HG03066 (cell line): ENCODE data around the gene CADM2.
"Not testable (repeated sequence)": the region's sequence is repeated elsewhere in the genome, so short reads cannot be mapped to it uniquely, and the experiment has no call there.

Source experiments
- ATAC-seq: cut with Tn5 transposase; IDR thresholded peaks from one replicate; pipeline ENCODE4 v1.9.1; 2021; ENCODE audit warnings: low read depth; ENCODE audit not compliant: unreplicated experiment

The CADM2 gene

GRCh38 chr3:84958495-84959469 is at the start of gene CADM2:
CADM2 (plus strand) TSS chr3:84958989.
- peak; percentile 94 for ATAC-seq

DNA sequence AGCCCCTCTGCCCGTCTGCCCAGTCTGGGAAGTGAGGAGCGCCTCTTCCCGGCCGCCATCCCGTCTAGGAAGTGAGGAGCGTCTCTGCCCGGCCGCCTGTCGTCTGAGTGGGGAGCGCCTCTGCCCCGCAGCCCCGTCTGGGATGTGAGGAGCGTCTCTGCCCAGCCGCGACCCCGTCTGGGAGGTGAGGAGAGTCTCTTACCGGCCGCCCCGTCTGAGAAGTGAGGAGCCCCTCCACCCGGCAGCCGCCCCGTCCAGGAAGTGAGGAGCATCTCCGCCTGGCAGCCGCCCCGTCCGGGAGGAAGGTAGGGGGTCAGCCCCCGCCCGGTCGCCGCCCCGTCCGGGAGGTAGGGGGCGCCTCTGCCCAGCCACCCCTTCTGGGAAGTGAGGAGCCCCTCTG is 40.2 kb upstream of the CADM2 start:
- ATAC-seq, result not testable (repeated sequence)

GRCh38 chr3:84922682-84923081 is 36.1 kb upstream of the CADM2 start:
- ATAC-seq, result no peak

DNA sequence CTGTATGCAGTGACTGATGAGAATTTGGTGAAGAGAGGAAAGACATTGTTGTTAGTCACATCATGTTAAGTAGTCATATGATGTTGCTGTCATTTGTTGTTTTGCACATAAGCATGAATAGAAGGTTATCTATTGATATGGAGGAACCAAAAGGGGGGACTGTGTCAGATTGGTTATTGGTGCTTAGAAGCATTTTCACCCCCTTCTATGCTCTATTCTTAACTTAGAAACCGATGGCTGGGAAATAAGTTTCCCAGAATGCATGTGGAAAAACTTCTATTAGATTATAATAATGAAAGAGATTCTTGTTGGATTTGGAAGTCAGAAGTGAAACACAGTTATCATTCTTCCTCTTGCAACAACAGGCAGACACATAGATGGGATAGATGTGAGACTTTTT is 33.2 kb upstream of the CADM2 start:
- no peak for ATAC-seq

- ATAC-seq, result no peak
Observed at GRCh38 chr3:84943379-84943778, 15.4 kb upstream of the CADM2 start.

- ATAC-seq, result no peak
Observed at GRCh38 chr3:84946240-84946639, 12.5 kb upstream of the CADM2 start.

DNA sequence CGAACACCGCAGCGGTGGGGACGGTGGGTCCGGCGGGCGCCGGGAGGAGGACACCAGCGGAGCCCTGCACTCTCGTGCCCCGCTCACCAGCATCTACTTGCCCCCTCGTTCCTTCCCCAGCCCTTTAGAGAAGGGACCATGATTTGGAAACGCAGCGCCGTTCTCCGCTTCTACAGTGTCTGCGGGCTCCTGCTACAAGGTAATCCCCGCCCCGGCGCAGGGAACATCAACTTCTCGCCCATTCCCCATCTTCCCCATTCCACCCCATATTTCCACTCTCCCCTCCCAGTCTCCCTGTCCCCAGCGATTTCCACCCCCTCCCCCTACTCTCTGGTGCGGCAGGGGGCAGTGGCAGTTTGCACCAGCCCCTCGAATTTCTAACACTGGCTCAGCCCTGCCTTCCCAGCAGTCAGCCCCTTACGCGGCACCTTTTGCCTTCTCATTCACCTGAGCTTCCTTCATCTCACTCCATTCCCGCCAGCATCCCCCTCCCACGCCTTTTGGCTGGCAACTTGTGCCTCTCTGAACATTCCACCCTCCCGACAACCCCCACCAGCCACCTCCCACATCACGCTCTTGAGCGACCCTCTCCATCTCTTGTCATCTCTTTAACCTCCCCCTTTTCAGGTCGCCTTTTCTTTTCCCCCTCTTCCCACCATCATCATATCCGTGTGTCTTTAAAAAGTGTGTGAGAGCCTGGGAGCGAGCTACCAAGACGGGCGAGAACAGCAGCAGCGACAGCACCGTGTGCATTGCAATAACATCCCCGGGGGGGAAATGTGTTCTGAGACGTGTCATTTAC is 882 bp downstream of the CADM2 start:
- no peak for ATAC-seq

DNA sequence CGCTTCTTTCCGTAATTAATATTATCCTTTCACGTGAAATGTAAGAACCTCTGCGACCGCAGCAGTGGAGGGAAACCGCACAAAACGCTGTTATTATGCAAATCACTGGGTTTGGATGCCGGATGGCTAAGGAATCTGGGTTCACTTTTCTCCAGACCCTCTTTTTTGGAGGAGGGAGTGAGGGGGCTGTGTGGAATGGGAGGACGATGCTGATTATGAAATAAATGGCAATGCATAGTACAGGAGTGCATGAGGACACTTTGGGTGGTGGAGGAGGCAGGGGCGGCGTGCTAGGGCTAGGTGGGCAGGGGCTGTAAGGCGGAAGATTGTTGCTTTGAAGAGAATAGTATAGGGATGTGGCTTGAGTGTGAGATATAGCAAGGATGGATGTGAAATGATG is 1.8 kb downstream of the CADM2 start:
- ATAC-seq, result no peak

DNA sequence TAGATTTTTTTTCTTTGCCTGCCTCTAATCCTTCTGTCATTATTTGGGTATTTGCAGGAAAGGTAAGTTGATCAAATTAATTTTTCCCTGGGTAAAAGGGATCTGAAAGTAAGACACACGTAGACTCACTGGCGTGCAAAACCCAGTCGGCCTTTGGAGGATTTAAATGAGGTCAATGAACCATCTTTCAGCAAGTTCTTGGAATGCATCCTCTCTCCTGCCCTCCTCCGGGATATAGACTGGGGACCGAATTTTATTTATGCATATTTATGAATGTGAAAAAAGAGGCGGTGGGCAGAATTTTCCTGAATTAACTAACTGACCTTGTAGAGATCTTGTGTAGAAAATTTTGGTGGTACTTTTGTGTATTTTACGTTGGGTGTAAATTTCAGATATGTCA is 2.2 kb downstream of the CADM2 start:
- no peak for ATAC-seq

- ATAC-seq, result no peak
Observed at GRCh38 chr3:84961521-84962255, 2.9 kb downstream of the CADM2 start.

DNA sequence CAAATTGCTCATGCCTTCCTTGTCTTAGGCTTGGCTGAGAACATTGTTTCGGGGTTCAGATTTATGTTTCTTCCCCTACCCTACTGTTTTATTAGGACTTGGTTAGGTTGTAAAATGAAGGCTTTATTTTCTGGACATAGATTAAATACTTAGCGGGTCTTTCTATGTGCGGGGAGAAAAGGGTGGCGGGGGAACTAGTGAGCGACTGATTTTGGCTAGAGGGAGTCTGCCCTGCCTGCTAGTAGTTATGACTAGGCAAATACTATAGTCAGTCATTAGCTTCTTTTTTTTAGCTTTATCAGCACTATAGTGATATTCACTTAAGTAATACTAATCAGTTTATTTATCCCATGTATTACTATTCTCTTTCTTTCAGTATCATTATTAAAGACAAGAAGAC is 3.6 kb downstream of the CADM2 start:
- no peak for ATAC-seq

DNA sequence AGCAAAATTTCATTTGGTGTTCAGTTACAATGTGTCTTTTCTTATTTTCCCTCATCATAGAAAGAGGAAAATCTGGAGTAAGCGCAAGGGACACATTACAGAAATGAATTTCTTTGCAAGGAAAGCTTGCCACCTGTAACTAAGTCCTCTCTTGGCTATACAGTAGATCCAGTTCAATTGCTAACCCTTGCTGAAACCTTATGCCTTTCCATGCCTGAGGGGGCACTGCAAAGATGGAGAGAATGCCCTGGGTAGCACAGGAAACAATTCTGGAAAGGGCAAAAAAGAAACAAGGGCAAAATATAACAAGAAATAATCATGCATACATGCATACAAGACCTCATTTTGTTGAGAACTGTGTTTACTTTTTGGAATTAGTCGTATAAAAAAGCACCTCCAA is 4.3 kb downstream of the CADM2 start:
- no peak for ATAC-seq

DNA sequence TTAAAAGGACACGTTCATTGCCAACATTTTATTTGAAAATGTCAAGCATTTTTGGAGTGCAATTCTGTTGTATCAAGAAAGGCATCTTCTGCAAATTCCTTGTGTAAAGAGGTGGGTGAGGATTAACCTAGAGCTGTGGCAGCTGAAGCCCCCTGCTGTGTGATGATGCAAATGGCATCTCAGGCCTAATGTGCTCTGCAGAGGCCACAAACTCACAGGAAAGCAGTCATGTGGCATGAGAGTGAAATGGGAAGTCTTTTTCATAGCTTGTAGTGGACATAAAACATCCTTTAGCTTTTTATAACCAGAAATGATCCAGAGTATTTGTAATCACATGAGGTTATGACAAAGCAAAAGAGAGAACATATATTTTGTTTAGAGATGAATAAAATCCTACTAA is 6.4 kb downstream of the CADM2 start:
- ATAC-seq, result no peak

DNA sequence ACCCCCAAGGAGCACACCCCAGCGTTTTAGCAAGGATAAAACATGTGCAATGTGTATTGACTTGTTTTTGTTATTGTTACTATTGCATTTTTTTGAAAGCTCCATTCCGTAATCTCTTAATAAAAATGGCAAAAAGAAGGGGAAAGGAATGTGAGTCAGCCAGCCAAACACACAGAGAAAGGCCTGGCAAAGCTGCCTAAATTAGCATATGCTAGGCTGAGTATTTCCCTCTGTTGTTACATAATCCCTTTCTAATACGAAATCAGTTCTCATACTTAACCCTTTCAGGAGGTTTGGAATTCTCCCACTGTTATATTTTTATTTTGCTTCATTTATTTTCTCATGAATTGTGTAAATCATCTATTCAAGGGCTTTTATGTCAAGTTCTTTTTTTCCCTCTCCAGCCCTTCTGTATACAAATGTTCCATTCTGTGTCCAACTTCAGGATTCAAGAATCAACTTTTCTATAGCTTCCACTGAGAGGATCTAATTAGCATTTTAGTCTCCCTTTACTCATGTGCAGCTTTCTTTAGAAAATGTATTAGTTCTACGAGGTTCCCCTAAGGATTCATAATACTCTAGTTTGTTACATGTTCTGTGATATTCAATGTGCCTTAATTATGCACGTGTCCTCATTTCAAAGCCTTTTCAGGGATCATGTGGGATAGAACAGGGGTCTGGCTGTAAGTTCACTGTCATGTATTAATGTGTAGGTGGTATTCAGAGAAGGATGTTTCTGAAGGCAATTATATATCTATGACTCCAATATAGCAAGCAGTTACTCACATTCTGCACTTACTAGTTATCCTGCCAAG is 9.2 kb downstream of the CADM2 start:
- ATAC-seq, result no peak

- ATAC-seq, result no peak
Observed at GRCh38 chr3:84968701-84969235, 10.0 kb downstream of the CADM2 start.

GRCh38 chr3:84974347-84974746 is 15.6 kb downstream of the CADM2 start:
- no peak for ATAC-seq

DNA sequence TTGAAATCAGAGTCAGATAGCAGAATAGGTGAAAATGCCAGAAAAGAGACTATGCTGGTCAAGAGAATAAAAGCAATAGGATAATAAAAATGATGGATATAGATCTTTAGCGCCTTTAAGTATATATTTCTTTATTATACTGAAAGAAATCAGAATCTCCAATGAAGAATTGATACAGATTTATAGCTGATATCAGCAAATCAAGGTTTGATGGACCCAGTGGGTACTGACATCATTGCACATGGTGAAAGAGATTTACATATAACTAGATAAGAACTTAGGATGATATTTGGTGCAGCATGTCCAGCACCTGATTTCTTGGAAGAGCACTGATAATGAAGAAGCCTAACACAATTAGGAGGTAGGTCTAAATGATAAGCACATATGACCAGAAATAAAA is 18.2 kb downstream of the CADM2 start:
- ATAC-seq, result no peak

DNA sequence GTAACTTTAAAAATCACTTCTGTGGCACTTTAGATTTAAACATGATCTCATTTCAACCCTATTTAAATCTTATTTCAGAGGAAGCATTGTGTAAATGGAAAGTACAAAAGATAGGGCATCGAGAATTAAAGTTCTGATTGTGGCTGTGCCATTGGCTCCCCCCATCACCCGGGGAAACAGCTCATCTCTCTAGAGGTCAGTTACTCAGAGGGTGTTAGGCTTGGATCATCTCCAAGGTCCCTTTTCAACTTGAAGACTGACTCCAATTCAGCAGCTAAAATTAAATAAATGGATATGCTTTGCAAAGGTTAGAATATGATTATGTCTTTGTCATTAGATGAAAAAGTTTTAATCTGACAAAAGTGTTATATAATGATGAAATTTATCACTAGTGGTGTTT is 20.1 kb downstream of the CADM2 start:
- ATAC-seq, result no peak

DNA sequence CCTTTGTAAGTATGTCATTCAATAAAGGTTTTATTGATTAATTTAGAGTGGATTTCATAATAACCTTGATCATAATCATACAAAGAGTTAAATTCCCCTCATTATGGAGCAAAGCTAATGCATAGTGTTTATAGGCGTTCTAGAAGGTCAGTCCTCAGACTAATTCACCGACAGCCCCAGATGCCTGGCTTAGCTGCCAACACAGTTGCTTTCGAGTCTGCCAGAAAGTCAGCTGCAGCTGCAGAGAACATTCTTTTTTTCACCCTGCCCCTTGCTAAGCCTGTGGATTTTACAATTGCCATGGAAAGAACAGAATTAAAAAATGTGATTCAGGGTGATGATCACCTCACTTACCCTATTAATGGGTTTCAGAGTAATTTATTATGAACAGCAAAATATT is 21.2 kb downstream of the CADM2 start:
- ATAC-seq, result no peak

GRCh38 chr3:84980456-84980855 is 21.7 kb downstream of the CADM2 start:
- no peak for ATAC-seq
